ENCODE results near the gene USP9X. TPM values are rescaled to one million over a fixed set of nuclear protein-coding genes. Genes with fewer than 3 reads are reported as not detected.

Gene USP9X
- total and polyA plus RNA-seq, 2 of the 8 experiments (the other 6 are each of a cell fraction or from before 2014, with no cell fraction given) = 79.2 to 300 TPM

GRCh38 chrX:41122664-41123257 lies 37.5 kb downstream of the USP9X start:
- Histone ChIP-seq H2AFZ (ENCODE audit: low read length) (no peak overlapping the region), H3K4me3 (ENCODE audit: extremely low read depth in 1 of 4, insufficient read depth in 2 of 4, low read depth in 3 of 4, low read length in 4 of 4) (no peak overlapping the region), H3K79me2 (ENCODE audit: control insufficient read depth in 1 of 2, insufficient read depth in 2 of 2, low read length in 2 of 2) (peaks cover 39 to 100% of the 10 kb centered on the region in 2 experiments), H3K27ac (ENCODE audit: low read depth, low read length) (no peak overlapping the region), H3K23ac (ENCODE audit: insufficient read length) (no peak overlapping the region), H4K20me1 (replicated peaks in 1 of 2; ENCODE audit: control insufficient read depth in 1 of 2, insufficient read depth in 2 of 2, low read length in 2 of 2) (peaks cover 9 to 15% of the 10 kb centered on the region in 2 experiments), H4K8ac (ENCODE audit: extremely low read depth, insufficient read depth, low read length) (no peak overlapping the region), H3K27me3 (replicated peaks in 1 of 4; ENCODE audit: control insufficient read depth in 3 of 4, extremely low read depth in 1 of 4, insufficient read depth in 3 of 4, low read length in 3 of 4) (no peaks in the 10 kb centered on the region), H3K4ac (replicated peaks; ENCODE audit: insufficient read length, low read depth, low read length) (no peak overlapping the region), H3K9me3 (ENCODE audit: insufficient read depth in 2 of 2, low read depth in 1 of 2, low read length in 1 of 2) (no peaks in the 10 kb centered on the region), H3K23me2 (ENCODE audit: low read depth, low read length) (no peaks in the 10 kb centered on the region; the same call in 1 of the 2 replicates), H2BK5ac (ENCODE audit: low read depth, low read length) (no peak overlapping the region), H3K4me2 (ENCODE audit: insufficient read depth in 1 of 2, low read depth in 2 of 2, low read length in 2 of 2) (peak overlapping the region in 1 of 2 experiments; percentile 24; a peak in 1 of 4 replicates), H3K9ac (replicated peaks in 1 of 4; ENCODE audit: extremely low read depth in 1 of 4, low read depth in 3 of 4, low read length in 3 of 4) (no peak overlapping the region), H3K14ac (ENCODE audit: insufficient read length) (no peak overlapping the region), H3K18ac (ENCODE audit: extremely low read depth, low read length) (no peak overlapping the region), H2BK20ac (ENCODE audit: low read length) (no peak overlapping the region), H2BK12ac (ENCODE audit: low read depth, low read length) (no peak overlapping the region), H2AK5ac (ENCODE audit: low read depth, low read length) (no peak overlapping the region), H3K4me1 (replicated peaks in 1 of 4; ENCODE audit: control insufficient read depth in 3 of 4, insufficient read depth in 4 of 4, low read length in 3 of 4) (peaks cover 0 to 11% (median 6%) of the 10 kb centered on the region in 4 experiments; a peak in 3 of 7 replicates), H3K56ac (replicated peaks; ENCODE audit: insufficient read length, low read depth, low read length) (no peak overlapping the region), H3K79me1 (ENCODE audit: low read depth, low read length) (no peaks in the 10 kb centered on the region), H4K91ac (replicated peaks; ENCODE audit: insufficient read length, low read length) (no peak overlapping the region), H3K36me3 (ENCODE audit: control insufficient read depth in 2 of 4, insufficient read depth in 4 of 4, low read length in 3 of 4) (peaks cover 0 to 52% (median 5%) of the 10 kb centered on the region in 4 experiments; a peak in 5 of 8 replicates), H4K5ac (ENCODE audit: insufficient read length, low read depth, low read length) (no peak overlapping the region), H2BK15ac (ENCODE audit: low read length) (no peak overlapping the region), H2BK120ac (replicated peaks; ENCODE audit: low read depth, low read length) (no peak overlapping the region)
- 91% methylated on average over 6 of the region's 7 CpGs; no CpG with 5 or more reads in 1 of the 2 experiments for WGBS, 2 experiments (ENCODE audit: extremely low coverage in 1 of 2, insufficient coverage in 1 of 2, insufficient read length in 1 of 2, insufficient replicate concordance in 2 of 2, low coverage in 1 of 2, low lambda C conversion rate in 2 of 2, missing lambda C conversion rate in 1 of 2)
- DNase-seq (ENCODE audit: low read depth in 1 of 2, low spot score in 2 of 2) (no peak), FAIRE-seq (no peak)
- CTCF ChIA-PET (ENCODE audit: partially characterized antibody) = no interaction called here
- POLR2A ChIA-PET (ENCODE audit: partially characterized antibody) = interaction anchor here (1.0 kb wide), 2 partner anchors 10 to 11 kb away, joined by 3 read pairs; no protein-coding TSS in a partner anchor
- TF ChIP-seq CHD1 (IDR thresholded peaks at IDR 0.05; ENCODE audit: low read depth, low read length) (no peak), USF2 (IDR thresholded peaks at IDR 0.05; ENCODE audit: low read length) (no peak), RAD21 (IDR thresholded peaks at IDR 0.05 in 1 of 2, conservative IDR thresholded peaks at IDR 0.05 in 1 of 2; ENCODE audit: low read depth in 2 of 2, low read length in 2 of 2) (no peak), EZH2 (IDR thresholded peaks at IDR 0.05; ENCODE audit: low read depth, low read length, severe bottlenecking) (no peak), SP4 (IDR thresholded peaks at IDR 0.05; ENCODE audit: low read length) (no peak), TAF7 (optimal IDR thresholded peaks at IDR 0.05; ENCODE audit: borderline replicate concordance, low read depth, low read length) (no peak)

All from H1 (cell line).